Muscle of arm (tissue), 12 donors: ENCODE measurements around the gene NAXD. TPM values are rescaled to one million over a fixed set of nuclear protein-coding genes. Genes with fewer than 3 reads are reported as not detected.
"Not testable (repeated sequence)": the region's sequence is repeated elsewhere in the genome, so short reads cannot be mapped to it uniquely, and the experiment has no call there.

Experiments
- DNase-seq: peaks from one replicate; pipeline ENCODE4 v3.0.0-alpha.2; 2013
- polyA plus RNA-seq, 12 donors: library from polyadenylated mRNA; unstranded; fragments of 120-200 nt; gene quantifications; one replicate each; pipeline ENCODE4 v1.2.1, GENCODE V29; 2013; ENCODE audit not compliant: insufficient read length in 12 of 12

The NAXD gene
- polyA plus RNA-seq, 12 donors, result 22.9 to 30.6 (median 27.5) TPM; not detected in 1

GRCh38 chr13:110627761-110628476, 12.6 kb downstream of the NAXD start:
- DNase-seq, result no peak

DNA sequence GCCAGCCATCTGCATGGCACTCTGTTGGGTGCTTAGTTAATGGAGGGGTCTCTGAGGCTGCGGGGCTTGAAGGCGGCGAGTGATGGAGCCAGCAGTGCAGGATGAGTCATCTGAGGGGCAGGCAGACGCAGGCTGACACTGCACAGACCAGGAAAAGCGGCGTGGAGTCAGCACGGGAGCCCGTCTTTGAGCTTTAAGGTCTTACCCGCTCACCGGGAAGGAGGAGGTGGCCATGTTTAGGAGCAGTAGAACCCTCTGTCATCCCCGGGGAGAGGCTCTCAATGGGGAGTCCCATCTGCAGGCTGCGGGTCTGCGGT, 13.1 kb downstream of the NAXD start:
- DNase-seq, result no peak

GRCh38 chr13:110628952-110629701, 13.8 kb downstream of the NAXD start:
- DNase-seq, result no peak

DNA sequence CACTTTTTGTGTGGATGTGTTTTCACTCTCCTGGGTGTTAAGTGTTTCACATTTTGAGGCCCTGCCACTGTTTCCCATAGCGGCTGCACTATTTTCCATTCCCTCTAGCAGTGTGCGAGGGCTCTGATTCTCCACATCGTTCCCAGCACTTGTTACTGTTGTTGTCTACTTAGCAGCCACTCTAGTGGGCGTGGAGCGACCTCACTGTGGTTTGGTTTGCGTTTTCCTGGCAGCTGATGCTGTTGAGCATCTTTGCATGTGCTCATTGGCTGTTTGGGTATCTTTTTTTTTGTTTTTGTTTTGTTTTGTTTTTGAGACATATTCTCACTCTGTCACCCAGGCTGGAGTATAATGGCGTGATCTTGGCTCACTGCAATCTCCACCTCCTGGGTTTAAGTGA, 14.4 kb downstream of the NAXD start:
- DNase-seq, result no peak

DNA sequence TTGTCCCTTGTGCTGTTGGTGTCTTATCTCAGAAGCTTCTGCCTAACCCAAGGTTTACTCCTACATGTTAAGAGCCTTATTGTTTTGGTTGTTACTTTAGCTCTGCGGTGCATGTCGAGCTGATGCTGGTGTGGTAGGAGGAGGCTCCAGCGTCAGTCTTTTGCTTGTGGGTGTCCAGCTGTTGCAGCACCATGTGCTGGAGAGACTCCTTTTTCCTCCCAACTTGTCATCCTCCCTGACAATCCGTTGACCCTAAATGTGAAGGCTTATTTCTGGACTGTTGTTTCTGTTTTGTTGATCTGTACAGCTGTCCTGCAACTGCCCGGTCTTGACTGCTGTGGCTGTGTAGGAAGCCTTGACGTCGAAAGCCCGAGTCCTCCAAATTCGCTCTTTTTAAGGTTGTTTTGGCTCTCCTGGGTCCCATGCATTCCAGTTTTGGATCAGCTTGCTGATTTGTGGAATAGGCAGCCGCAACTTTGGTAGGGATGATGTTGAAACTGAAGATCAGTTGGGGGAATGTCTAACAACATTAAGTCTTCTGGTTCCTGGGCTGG, 15.3 kb downstream of the NAXD start:
- DNase-seq, result no peak

GRCh38 chr13:110632255-110632654, 16.9 kb downstream of the NAXD start:
- not testable (repeated sequence) for DNase-seq

GRCh38 chr13:110633776-110634175, 18.4 kb downstream of the NAXD start:
- DNase-seq, result no peak

GRCh38 chr13:110634558-110634957, 19.2 kb downstream of the NAXD start:
- DNase-seq, result no peak

GRCh38 chr13:110635405-110636002, 20.2 kb downstream of the NAXD start:
- no peak for DNase-seq

DNA sequence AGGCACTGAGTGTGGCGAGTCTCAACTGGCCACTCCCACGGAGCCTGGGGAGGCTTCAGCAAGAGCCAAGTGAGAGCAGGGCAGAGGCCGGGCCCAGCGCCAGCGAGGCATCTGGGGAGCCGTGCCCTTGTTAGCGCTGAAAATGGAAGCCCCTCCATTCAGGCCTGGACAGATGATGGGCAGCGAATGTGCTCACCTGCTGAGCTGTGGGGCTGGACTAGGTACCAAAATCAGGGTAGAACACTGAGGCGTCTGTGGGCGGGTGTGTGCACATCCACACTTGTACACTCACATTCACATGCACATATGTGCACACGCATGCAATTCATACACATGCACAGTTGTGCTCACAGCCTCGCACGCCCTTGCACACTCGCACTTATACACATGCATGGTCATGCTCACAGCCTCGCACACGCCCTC, 20.7 kb downstream of the NAXD start:
- DNase-seq, result no peak

GRCh38 chr13:110636701-110637201, 21.4 kb downstream of the NAXD start:
- no peak for DNase-seq

- no peak for DNase-seq
Observed at GRCh38 chr13:110637275-110637674, 21.9 kb downstream of the NAXD start.

- no peak for DNase-seq
Observed at GRCh38 chr13:110637747-110638146, 22.4 kb downstream of the NAXD start.

GRCh38 chr13:110638257-110638656, 22.9 kb downstream of the NAXD start:
- no peak for DNase-seq

GRCh38 chr13:110638814-110639806, 23.8 kb downstream of the NAXD start:
- DNase-seq, result no peak

GRCh38 chr13:110639935-110640334, 24.6 kb downstream of the NAXD start:
- DNase-seq, result no peak

GRCh38 chr13:110640591-110641029, 25.3 kb downstream of the NAXD start:
- no peak for DNase-seq

GRCh38 chr13:110641055-110642015, 26.0 kb downstream of the NAXD start:
- no peak for DNase-seq

DNA sequence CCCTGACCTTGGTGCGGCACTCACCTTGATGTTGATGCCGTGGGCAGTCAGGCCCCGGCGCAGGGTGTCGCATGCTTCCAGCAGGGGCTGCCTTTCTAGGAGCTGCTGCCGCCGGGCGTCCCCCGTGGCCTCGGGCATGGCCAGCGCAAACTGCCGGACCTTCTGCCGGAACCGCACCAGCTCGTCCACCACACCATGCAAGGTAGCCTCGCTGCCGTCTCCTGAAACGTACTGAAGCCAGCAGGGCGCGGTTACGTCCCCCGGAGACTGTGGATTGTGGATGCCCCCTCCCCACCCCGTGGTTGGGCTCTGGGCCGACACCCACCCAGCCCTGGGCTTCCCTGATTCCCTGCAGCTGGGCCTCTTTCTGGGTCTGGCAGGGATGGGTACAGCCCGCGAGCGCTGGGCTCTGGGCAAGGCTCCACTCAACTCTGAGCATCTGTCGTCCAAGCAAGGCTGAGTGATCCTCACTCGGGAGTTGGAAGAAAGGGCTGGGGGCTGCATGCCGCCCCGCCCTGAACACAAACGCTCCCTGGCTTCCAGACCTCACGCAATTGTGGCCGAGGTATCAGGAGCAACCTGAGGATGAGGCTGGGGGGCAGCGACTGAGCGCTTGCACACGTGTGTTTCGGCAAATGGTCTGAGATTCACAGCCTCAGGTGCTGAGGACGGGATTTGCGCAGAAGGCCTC, 27.1 kb downstream of the NAXD start:
- no peak for DNase-seq
